ENCODE measurements around the gene ENO3.

Gene ENO3

GRCh38 chr17:4978726-4979125 lies 27.8 kb downstream of the ENO3 start:
- no peak for DNase-seq

GRCh38 chr17:4980644-4981216 lies 29.8 kb downstream of the ENO3 start:
- no peak for DNase-seq

- no peak for DNase-seq
Measured at GRCh38 chr17:4982305-4982704, 31.4 kb downstream of the ENO3 start.

- DNase-seq: no peak
Measured at GRCh38 chr17:4986403-4986802, 35.5 kb downstream of the ENO3 start.

GRCh38 chr17:4986951-4987766 lies 36.2 kb downstream of the ENO3 start, which contains the start of gene CAMTA2:
Gene CAMTA2 (minus strand): TSS chr17:4987675. CDS start chr17:4986222, 1,453 bp downstream.
- DNase-seq: peak; percentile 83 to 84

- no peak for DNase-seq
Measured at GRCh38 chr17:4987767-4988567, 37.0 kb downstream of the ENO3 start.

- DNase-seq: no peak
Measured at GRCh38 chr17:4994081-4994595, 43.2 kb downstream of the ENO3 start.

GRCh38 chr17:4997302-4998026 lies 46.5 kb downstream of the ENO3 start, which contains the start of the genes INCA1 and KIF1C:
Gene INCA1 (minus strand): TSS chr17:4997522. CDS start chr17:4994437, 3,085 bp downstream.
Gene KIF1C (plus strand): TSS chr17:4997950. CDS start chr17:5000247, 2,297 bp downstream.
- peak; percentile 84 to 86 for DNase-seq

- DNase-seq: peak in 1 of 2 experiments; percentile 12
Measured at GRCh38 chr17:4998027-4998731, 47.3 kb downstream of the ENO3 start.

- DNase-seq: no peak
Measured at GRCh38 chr17:4998732-4999429, 48.0 kb downstream of the ENO3 start.

GRCh38 chr17:4999430-5000093 lies 48.6 kb downstream of the ENO3 start:
- no peak for DNase-seq

- DNase-seq: no peak
Measured at GRCh38 chr17:5000237-5000639, 49.3 kb downstream of the ENO3 start.

GRCh38 chr17:5002121-5002788 lies 51.3 kb downstream of the ENO3 start:
- no peak for DNase-seq

GRCh38 chr17:5003214-5003867 lies 52.4 kb downstream of the ENO3 start:
- no peak for DNase-seq

All from activated CD4-positive, alpha-beta T cell treated with anti-CD3 and anti-CD28 coated beads, Interleukin-2, amount 50 U/mL, for 4 hours (primary cell).